Stomach (tissue), 9 donors: ENCODE data around the gene THSD4. TPM values are rescaled to one million over a fixed set of nuclear protein-coding genes. Genes with fewer than 3 reads are reported as not detected.

ENCODE experiments used
- DNase-seq, 2 donors: peaks; one replicate each; pipeline versions ENCODE4 v3.0.0 to v3.0.0-alpha.2; 2013 to 2019
- H3K27ac ChIP-seq, 5 donors: fragments of 200-600 bp in 4 of 5; sonication (generic) in 4 of 5; one replicate each; pipeline ENCODE4 v1.5.1; 2013 to 2019; ENCODE audit warnings: mild to moderate bottlenecking in 1 of 5, moderate library complexity in 1 of 5
- H3K27me3 ChIP-seq, 3 donors: fragments of 200-600 bp; sonication (generic); one replicate each; pipeline ENCODE4 v1.5.1; 2017 to 2019; ENCODE audit warnings: mixed run types in 1 of 3
- H3K36me3 ChIP-seq, 4 donors: fragments of 200-600 bp; sonication (generic); 1 replicate in 3 of 4; 2 replicates in 1 of 4; pipeline ENCODE4 v1.5.1; 2016 to 2019
- H3K4me1 ChIP-seq, 4 donors: fragments of 200-600 bp; sonication (generic); one replicate each; pipeline ENCODE4 v1.5.1; 2016 to 2019
- H3K4me3 ChIP-seq, 4 donors: fragments of 200-600 bp; sonication (generic) in 3 of 4; one replicate each; pipeline ENCODE4 v1.5.1; 2016 to 2019; ENCODE audit warnings: mild to moderate bottlenecking in 1 of 4
- H3K9me3 ChIP-seq, 4 donors: fragments of 200-600 bp; sonication (generic); one replicate each; pipeline ENCODE4 v1.5.1; 2016 to 2019
- EP300 ChIP-seq: sonication (generic); formaldehyde crosslinking; IDR thresholded peaks from one replicate; pipeline ENCODE4 v1.6.1; 2017; ENCODE audit warnings: antibody characterized with exemption
- POLR2A ChIP-seq, 4 donors: fragments of 450-650 bp; IDR thresholded peaks; one replicate each; pipeline ENCODE4 v1.6.1; 2016; ENCODE audit warnings: antibody characterized with exemption in 4 of 4, control low read depth in 2 of 4, mild to moderate bottlenecking in 1 of 4, moderate library complexity in 1 of 4
- POLR2AphosphoS5 ChIP-seq, 3 donors: sonication (generic); formaldehyde crosslinking; IDR thresholded peaks; one replicate each; pipeline ENCODE4 v1.6.1; 2016; ENCODE audit warnings: antibody characterized with exemption in 3 of 3
- whole genome bisulfite sequencing, 5 donors: extraction: QIAGEN DNeasy Blood & Tissue Kit in 3 of 5; methylation state at CpG; one replicate each; pipeline versions ENCODE4 v1.1.5 to v1.1.7; 2013 to 2018; 5-methylcytosine and 5-hydroxymethylcytosine counted together
- intact Hi-C: fragments of 100-400 bp; cut with DNase I; formaldehyde crosslinking; loops from one replicate; pipeline ENCODE4 v1.15.1; 2023; ENCODE audit warnings: low total_unique reads
- polyA plus RNA-seq, 3 donors: library from polyadenylated mRNA; stranded (reverse); fragments of 200-250 nt; gene quantifications; one replicate each; pipeline ENCODE4 v1.2.3, GENCODE V29; 2013
- total RNA-seq, 5 donors: library from RNA; depleted of rRNA; stranded (reverse); fragments of >200 nt; gene quantifications; one replicate each; pipeline versions ENCODE4 v1.1.0 to v1.2.3, GENCODE V29; 2014 to 2016
- TF ChIP-seq, protein P1 (sequence below), 7 experiments: fragments of 450-650 bp in 4 of 7; fragments of 200-600 bp in 3 of 7; sonication (generic) in 3 of 7; IDR thresholded peaks; one replicate each; pipeline ENCODE4 v1.5.1; 2016 to 2019; ENCODE audit warnings: antibody characterized with exemption in 7 of 7, control low read depth in 2 of 7, mild to moderate bottlenecking in 1 of 7
- donor health status: healthy with polysubstance abuse.
- donor health status: Bipolar disorder and iron deficiency.
- donor health status: healthy.

Gene THSD4
- total and polyA plus RNA-seq, 8 donors = 1.8 to 79.4 (median 22.0) TPM

DNA sequence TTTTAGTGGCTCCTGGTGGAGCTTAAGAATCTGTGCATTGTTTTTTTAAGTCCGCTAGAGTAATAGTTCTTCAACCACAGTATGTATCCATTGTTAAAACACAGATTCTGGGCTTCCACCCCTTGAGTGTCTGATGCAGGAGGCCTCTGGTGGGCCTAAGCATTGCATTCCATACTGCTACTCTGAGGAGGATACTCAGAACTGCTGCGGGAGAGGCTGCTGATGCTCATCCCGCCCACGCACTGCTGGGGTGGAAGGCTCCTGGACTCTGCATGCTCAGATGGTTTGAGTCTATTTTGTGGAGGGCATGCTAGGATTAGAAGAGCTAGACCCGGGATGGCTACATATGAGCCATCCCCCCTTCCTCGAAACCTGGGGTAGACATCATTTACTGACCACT lies 74.4 kb downstream of the THSD4 start:
- Histone ChIP-seq H3K27me3 (no peaks in the 10 kb centered on the region), H3K4me3 (no peak overlapping the region), H3K36me3 (no peaks in the 10 kb centered on the region), H3K4me1 (no peaks in the 10 kb centered on the region), H3K27ac (no peak overlapping the region), H3K9me3 (no peaks in the 10 kb centered on the region)
- intact Hi-C loops = no loop called here
- no peak for DNase-seq
- TF ChIP-seq POLR2AphosphoS5 (IDR thresholded peaks at IDR 0.05) (no peak), EP300 (no peak), POLR2A (IDR thresholded peaks at IDR 0.05) (no peak)
- TF ChIP-seq, protein P1, sequence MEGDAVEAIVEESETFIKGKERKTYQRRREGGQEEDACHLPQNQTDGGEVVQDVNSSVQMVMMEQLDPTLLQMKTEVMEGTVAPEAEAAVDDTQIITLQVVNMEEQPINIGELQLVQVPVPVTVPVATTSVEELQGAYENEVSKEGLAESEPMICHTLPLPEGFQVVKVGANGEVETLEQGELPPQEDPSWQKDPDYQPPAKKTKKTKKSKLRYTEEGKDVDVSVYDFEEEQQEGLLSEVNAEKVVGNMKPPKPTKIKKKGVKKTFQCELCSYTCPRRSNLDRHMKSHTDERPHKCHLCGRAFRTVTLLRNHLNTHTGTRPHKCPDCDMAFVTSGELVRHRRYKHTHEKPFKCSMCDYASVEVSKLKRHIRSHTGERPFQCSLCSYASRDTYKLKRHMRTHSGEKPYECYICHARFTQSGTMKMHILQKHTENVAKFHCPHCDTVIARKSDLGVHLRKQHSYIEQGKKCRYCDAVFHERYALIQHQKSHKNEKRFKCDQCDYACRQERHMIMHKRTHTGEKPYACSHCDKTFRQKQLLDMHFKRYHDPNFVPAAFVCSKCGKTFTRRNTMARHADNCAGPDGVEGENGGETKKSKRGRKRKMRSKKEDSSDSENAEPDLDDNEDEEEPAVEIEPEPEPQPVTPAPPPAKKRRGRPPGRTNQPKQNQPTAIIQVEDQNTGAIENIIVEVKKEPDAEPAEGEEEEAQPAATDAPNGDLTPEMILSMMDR (IDR thresholded peaks at IDR 0.05) = no peak
- WGBS, 5 donors = 79 to 95% (median 94%) methylated on average over 3 to 6 of the region's 6 CpGs

DNA sequence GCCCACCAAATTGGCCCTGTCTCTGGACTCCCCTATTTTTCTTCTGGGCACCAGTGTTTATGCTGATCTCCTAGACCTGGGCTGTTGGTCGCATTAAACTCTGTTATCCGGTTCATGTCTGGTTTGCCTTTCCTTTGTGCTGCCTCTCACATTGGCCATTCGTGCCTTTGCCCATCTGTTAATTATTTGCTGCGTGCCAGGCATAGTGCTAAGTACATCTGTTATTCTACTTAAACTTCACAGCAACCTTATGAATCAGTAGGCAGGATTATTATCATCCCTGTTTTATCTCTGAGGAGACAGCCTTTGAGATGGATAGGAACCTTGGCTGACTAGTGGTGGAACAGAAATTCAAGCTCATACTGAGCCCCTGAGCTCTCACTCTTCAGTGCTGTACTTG lies 76.0 kb downstream of the THSD4 start:
- intact Hi-C loops = no loop called here
- H3K4me3 ChIP-seq = no peak overlapping the region
- DNase-seq = no peak
- H3K9me3 ChIP-seq = no peaks in the 10 kb centered on the region
- WGBS, 5 donors = 79 to 95% (median 88%) methylated on average over 4 of the region's 4 CpGs
- no peaks in the 10 kb centered on the region for H3K36me3 ChIP-seq
- no peaks in the 10 kb centered on the region for H3K27me3 ChIP-seq
- no peaks in the 10 kb centered on the region for H3K4me1 ChIP-seq
- no peak overlapping the region for H3K27ac ChIP-seq
- TF ChIP-seq EP300 (no peak), POLR2AphosphoS5 (IDR thresholded peaks at IDR 0.05) (no peak), POLR2A (IDR thresholded peaks at IDR 0.05) (no peak)
- TF ChIP-seq, protein P1 (IDR thresholded peaks at IDR 0.05) = no peak

DNA sequence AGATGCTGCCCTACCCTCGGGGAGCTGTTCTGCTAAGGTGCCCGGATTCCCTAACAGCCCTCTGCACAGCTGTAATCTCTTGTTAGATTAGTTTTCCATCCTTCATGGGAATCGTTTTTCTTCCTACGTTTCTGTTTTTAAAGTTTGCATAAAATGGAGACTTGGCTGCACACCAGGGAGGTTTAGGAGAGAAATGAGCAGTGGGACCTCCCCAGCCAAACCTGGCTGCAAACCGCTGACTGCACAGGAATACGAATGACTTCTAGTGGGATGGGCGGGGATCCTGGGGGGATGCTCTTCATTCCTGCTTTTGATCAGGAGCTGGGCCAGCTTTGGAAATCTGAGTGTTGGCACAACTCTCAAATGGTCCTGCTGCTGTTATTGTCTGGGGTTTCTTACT lies 77.5 kb downstream of the THSD4 start:
- DNase-seq = peak in 1 of 2 donors; percentile 46
- no peak overlapping the region for H3K27ac ChIP-seq
- 69 to 88% (median 84%) methylated on average over 7 of the region's 7 CpGs for WGBS, 5 donors
- H3K27me3 ChIP-seq = no peaks in the 10 kb centered on the region
- H3K9me3 ChIP-seq = no peaks in the 10 kb centered on the region
- H3K4me1 ChIP-seq = no peaks in the 10 kb centered on the region
- TF ChIP-seq POLR2A (IDR thresholded peaks at IDR 0.05) = no peak
- TF ChIP-seq, protein P1 (IDR thresholded peaks at IDR 0.05) = no peak
- TF ChIP-seq POLR2AphosphoS5 (IDR thresholded peaks at IDR 0.05) = no peak
- TF ChIP-seq EP300 = no peak
- intact Hi-C loops = no loop called here
- no peak overlapping the region for H3K4me3 ChIP-seq
- H3K36me3 ChIP-seq = no peaks in the 10 kb centered on the region

DNA sequence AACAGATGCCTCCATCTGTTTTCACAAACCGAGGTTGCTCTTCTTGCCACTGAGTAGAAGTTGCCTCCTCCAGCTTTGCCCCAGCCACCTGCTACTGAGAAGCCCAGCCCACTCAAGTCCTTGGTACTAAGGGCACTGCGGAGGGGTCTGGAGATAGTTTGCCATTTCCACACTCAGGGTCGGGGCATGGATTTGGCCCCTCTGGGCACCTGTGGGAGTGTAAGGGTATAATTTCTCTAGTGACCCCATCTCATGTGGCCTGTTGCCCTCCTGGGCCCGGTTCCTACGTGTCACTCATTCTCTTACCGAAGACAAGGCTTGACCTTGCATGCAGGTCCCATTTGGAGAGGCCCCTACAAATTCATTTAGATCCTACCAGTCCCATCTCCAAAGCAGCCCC lies 79.0 kb downstream of the THSD4 start:
- H3K27ac ChIP-seq = no peak overlapping the region
- intact Hi-C loops = no loop called here
- peaks cover 0 to 12% (median 3%) of the 10 kb centered on the region in 4 donors for H3K4me1 ChIP-seq
- H3K4me3 ChIP-seq = no peak overlapping the region
- DNase-seq = no peak
- 75 to 91% (median 79%) methylated on average over 6 of the region's 6 CpGs for WGBS, 5 donors
- H3K9me3 ChIP-seq = no peaks in the 10 kb centered on the region
- TF ChIP-seq POLR2AphosphoS5 (IDR thresholded peaks at IDR 0.05) = no peak
- no peaks in the 10 kb centered on the region for H3K36me3 ChIP-seq
- H3K27me3 ChIP-seq = no peaks in the 10 kb centered on the region

DNA sequence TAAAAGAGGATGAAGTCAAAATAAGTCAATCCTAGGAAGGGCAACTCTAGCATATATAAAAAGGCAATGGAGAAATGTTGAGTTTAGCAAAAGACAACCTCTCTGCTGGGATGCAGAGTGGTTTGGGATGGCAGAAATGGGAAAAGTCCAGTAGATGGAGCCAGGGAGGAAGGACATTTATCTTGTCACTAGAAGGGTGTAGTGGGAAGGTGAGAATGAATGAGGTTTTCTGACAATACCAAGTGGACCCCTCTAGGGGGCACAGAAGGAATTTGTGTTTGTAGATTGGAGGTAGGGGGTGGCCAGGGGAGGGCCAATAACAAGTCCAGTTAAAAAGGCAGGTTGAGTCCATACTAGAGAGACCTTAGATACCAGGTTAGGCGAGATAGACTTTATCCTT lies 80.0 kb downstream of the THSD4 start:
- intact Hi-C loops = no loop called here
- Histone ChIP-seq H3K27me3 (no peaks in the 10 kb centered on the region), H3K36me3 (no peaks in the 10 kb centered on the region), H3K4me1 (peaks cover 0 to 12% (median 3%) of the 10 kb centered on the region in 4 donors), H3K9me3 (no peaks in the 10 kb centered on the region), H3K27ac (no peak overlapping the region), H3K4me3 (no peak overlapping the region)
- WGBS, 5 donors = 89 to 96% (median 93%) methylated on average over 1 of the region's 1 CpG
- TF ChIP-seq POLR2A (IDR thresholded peaks at IDR 0.05) (no peak), POLR2AphosphoS5 (IDR thresholded peaks at IDR 0.05) (no peak), EP300 (no peak)
- TF ChIP-seq, protein P1 (IDR thresholded peaks at IDR 0.05) = no peak
- DNase-seq = no peak
